Right lung (tissue), 5 donors: ENCODE measurements around the gene TUSC1. TPM values are rescaled to one million over a fixed set of nuclear protein-coding genes. Genes with fewer than 3 reads are reported as not detected.

Source experiments
- DNase-seq, 2 donors: peaks; one replicate each; pipeline ENCODE4 v3.0.0-alpha.2; 2013
- polyA plus RNA-seq, 5 donors: library from polyadenylated mRNA; unstranded; fragments of 120-200 nt; gene quantifications; one replicate each; pipeline versions ENCODE4 v1.2.1 to v1.2.3, GENCODE V29; 2013; ENCODE audit warnings: inconsistent platforms in 1 of 5, low replicate concordance in 1 of 5; ENCODE audit not compliant: insufficient read length in 5 of 5, insufficient read depth in 1 of 5

TUSC1 gene
- polyA plus RNA-seq, 5 donors: 12.6 to 21.3 (median 15.3) TPM

GRCh38 chr9:25636026-25636425, 42.2 kb downstream of the TUSC1 start:
- no peak for DNase-seq

- no peak for DNase-seq
These were observed 49.0 kb downstream of the TUSC1 start for GRCh38 chr9:25629231-25629630.
